ENCODE data around the gene AQR.
A peak's percentile ranks its signal among the peaks of the same experiment; 100 is the strongest.
"Not testable (repeated sequence)": the region's sequence is repeated elsewhere in the genome, so short reads cannot be mapped to it uniquely, and the experiment has no call there.

AQR gene

GRCh38 chr15:34813446-34814190 lies 155.9 kb downstream of the AQR start:
- no peak overlapping the region for H3K4me3 ChIP-seq (ENCODE audit: low read depth, low read length)
- DNase-seq (ENCODE audit: low read depth), result no peak
- TF ChIP-seq, protein P1, sequence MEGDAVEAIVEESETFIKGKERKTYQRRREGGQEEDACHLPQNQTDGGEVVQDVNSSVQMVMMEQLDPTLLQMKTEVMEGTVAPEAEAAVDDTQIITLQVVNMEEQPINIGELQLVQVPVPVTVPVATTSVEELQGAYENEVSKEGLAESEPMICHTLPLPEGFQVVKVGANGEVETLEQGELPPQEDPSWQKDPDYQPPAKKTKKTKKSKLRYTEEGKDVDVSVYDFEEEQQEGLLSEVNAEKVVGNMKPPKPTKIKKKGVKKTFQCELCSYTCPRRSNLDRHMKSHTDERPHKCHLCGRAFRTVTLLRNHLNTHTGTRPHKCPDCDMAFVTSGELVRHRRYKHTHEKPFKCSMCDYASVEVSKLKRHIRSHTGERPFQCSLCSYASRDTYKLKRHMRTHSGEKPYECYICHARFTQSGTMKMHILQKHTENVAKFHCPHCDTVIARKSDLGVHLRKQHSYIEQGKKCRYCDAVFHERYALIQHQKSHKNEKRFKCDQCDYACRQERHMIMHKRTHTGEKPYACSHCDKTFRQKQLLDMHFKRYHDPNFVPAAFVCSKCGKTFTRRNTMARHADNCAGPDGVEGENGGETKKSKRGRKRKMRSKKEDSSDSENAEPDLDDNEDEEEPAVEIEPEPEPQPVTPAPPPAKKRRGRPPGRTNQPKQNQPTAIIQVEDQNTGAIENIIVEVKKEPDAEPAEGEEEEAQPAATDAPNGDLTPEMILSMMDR (IDR thresholded peaks at IDR 0.05; ENCODE audit: insufficient read depth, low read depth, low read length, missing control alignments), result no peak

DNA sequence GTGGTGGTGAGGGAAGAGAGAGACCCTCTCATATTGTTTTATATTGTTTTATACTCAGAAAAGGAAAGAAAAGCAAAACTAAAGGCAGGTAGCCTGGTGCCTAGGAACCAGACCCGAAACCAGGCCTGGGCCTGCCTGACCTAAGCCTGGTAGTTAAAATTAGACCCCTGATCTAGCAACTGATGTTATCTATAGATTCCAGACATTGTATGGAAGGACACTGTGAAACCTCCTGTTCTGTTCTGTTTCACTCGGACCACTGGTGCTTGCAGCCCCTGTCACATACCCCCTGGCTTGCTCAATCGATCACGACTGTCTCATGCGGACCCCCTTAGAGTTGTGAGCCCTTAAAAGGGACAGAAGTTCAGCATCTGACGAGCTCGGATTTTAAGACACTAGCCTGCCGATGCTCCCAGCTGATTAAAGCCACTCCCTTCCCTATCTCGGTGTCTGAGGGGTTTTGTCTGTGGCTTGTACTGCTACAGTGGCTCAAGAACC lies 156.6 kb downstream of the AQR start:
- not testable (repeated sequence) for DNase-seq (ENCODE audit: low read depth); H3K4me3 ChIP-seq (ENCODE audit: low read depth, low read length)

DNA sequence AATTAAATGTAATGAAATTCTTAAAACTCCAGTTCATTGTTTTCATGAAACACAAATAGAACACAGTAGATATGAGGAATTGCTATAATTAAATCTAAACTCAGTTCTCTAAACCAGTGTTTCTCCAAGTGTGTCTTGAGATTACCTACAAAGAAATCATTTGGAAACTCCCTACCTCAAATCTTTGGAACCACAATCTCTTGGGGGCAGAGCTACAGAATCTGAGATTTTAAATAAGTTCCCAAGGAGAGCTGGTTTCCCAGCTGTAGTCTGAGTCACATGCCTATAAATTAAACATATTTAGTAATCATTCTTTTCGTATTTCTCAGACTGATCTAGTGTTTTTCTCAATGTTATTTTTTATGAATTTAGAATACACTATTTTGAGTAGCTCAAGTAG lies 157.2 kb downstream of the AQR start:
- TF ChIP-seq, protein P1 (IDR thresholded peaks at IDR 0.05; ENCODE audit: insufficient read depth, low read depth, low read length, missing control alignments), result no peak
- H3K4me3 ChIP-seq (ENCODE audit: low read depth, low read length), result no peak overlapping the region
- DNase-seq (ENCODE audit: low read depth), result peak; percentile 25

- TF ChIP-seq, protein P1 (IDR thresholded peaks at IDR 0.05; ENCODE audit: insufficient read depth, low read depth, low read length, missing control alignments), result no peak
- H3K4me3 ChIP-seq (ENCODE audit: low read depth, low read length), result no peak overlapping the region
- DNase-seq (ENCODE audit: low read depth), result no peak
These were observed 159.0 kb downstream of the AQR start for GRCh38 chr15:34810443-34811129.

GRCh38 chr15:34809186-34809585 lies 160.4 kb downstream of the AQR start:
- no peak overlapping the region for H3K4me3 ChIP-seq (ENCODE audit: low read depth, low read length)
- TF ChIP-seq, protein P1 (IDR thresholded peaks at IDR 0.05; ENCODE audit: insufficient read depth, low read depth, low read length, missing control alignments), result no peak
- DNase-seq (ENCODE audit: low read depth), result peak; percentile 26

GRCh38 chr15:34808016-34808415 lies 161.5 kb downstream of the AQR start:
- TF ChIP-seq, protein P1 (IDR thresholded peaks at IDR 0.05; ENCODE audit: insufficient read depth, low read depth, low read length, missing control alignments), result no peak
- no peak for DNase-seq (ENCODE audit: low read depth)
- no peak overlapping the region for H3K4me3 ChIP-seq (ENCODE audit: low read depth, low read length)

- H3K4me3 ChIP-seq (ENCODE audit: low read depth, low read length); DNase-seq (ENCODE audit: low read depth): not testable (repeated sequence)
These were observed 162.3 kb downstream of the AQR start for GRCh38 chr15:34807241-34807640.

- TF ChIP-seq, protein P1 (IDR thresholded peaks at IDR 0.05; ENCODE audit: insufficient read depth, low read depth, low read length, missing control alignments), result no peak
- no peak overlapping the region for H3K4me3 ChIP-seq (ENCODE audit: low read depth, low read length)
- no peak for DNase-seq (ENCODE audit: low read depth)
These were observed 164.8 kb downstream of the AQR start for GRCh38 chr15:34804776-34805175.

Data from GM12865 (cell line).